Measurements from ENCODE around the gene COPB1. TPM values are rescaled to one million over a fixed set of nuclear protein-coding genes. Genes with fewer than 3 reads are reported as not detected.

COPB1 gene
- total RNA-seq, 1 donor from 2014 or later: 59.9 TPM

DNA sequence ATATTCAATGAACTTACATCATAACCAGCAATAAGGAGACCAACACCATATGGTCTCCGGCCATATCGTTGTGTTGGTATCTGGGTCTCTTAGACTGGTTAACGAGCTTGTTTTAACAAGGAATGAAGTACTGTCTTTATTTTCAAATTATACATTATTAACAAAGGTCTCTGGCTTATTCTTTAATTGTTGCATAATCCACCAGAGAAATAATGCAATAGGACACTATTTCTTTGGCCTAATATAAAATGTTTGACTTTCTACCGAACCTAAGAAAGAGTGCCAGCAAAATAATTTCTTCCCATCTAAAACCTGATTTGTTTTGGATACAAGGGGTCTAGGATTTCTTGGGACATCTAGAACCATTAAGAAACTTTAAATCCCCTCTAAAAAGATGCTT is 14.2 kb upstream of the COPB1 start:
- Histone ChIP-seq H3K36me3 (peaks cover 0 to 85% of the 10 kb centered on the region in 2 donors), H3K4me1 (peaks cover 9% of the 10 kb centered on the region), H3K9me3 (no peaks in the 10 kb centered on the region), H3K27ac (no peak overlapping the region), H3K4me3 (no peak overlapping the region), H3K27me3 (no peaks in the 10 kb centered on the region)
- TF ChIP-seq POLR2A (IDR thresholded peaks at IDR 0.05): no peak
- TF ChIP-seq, protein P1, sequence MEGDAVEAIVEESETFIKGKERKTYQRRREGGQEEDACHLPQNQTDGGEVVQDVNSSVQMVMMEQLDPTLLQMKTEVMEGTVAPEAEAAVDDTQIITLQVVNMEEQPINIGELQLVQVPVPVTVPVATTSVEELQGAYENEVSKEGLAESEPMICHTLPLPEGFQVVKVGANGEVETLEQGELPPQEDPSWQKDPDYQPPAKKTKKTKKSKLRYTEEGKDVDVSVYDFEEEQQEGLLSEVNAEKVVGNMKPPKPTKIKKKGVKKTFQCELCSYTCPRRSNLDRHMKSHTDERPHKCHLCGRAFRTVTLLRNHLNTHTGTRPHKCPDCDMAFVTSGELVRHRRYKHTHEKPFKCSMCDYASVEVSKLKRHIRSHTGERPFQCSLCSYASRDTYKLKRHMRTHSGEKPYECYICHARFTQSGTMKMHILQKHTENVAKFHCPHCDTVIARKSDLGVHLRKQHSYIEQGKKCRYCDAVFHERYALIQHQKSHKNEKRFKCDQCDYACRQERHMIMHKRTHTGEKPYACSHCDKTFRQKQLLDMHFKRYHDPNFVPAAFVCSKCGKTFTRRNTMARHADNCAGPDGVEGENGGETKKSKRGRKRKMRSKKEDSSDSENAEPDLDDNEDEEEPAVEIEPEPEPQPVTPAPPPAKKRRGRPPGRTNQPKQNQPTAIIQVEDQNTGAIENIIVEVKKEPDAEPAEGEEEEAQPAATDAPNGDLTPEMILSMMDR (IDR thresholded peaks at IDR 0.05): no peak
- no peak for TF ChIP-seq POLR2AphosphoS5 (IDR thresholded peaks at IDR 0.05; ENCODE audit: insufficient read depth in 1 of 2, low read depth in 1 of 2)
- intact Hi-C loops (cut with DNase I): no loop called here
- no peak for DNase-seq (ENCODE audit: extremely low spot score in 2 of 2)

DNA sequence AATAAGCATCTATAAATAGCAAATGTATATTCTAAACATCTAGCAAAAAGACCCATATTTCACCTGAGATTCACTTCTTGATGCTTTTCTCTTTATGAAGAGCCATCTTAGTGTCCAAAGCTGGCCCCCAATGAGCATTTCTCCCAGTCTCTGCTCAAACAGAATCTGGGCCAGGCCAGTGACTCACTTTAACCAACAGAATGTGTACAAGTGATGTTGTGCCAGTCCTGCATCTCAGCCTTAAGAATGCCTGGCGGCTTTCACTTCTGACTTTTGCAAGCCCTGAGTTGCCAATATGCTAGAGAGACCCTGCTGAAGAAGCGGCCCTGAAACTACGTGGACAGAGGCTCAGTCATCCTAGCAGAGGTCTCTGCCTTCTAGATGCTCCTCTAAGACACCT is 6.9 kb upstream of the COPB1 start:
- H3K36me3 ChIP-seq: peaks cover 0 to 76% of the 10 kb centered on the region in 2 donors
- DNase-seq (ENCODE audit: extremely low spot score in 2 of 2): no peak
- no peaks in the 10 kb centered on the region for H3K27me3 ChIP-seq
- no peak for TF ChIP-seq POLR2A (IDR thresholded peaks at IDR 0.05)
- TF ChIP-seq, protein P1 (IDR thresholded peaks at IDR 0.05): no peak
- no peak for TF ChIP-seq POLR2AphosphoS5 (IDR thresholded peaks at IDR 0.05; ENCODE audit: insufficient read depth in 1 of 2, low read depth in 1 of 2)
- H3K9me3 ChIP-seq: no peaks in the 10 kb centered on the region
- H3K4me1 ChIP-seq: no peaks in the 10 kb centered on the region
- H3K27ac ChIP-seq: no peak overlapping the region
- no peak overlapping the region for H3K4me3 ChIP-seq
- intact Hi-C loops (cut with DNase I): no loop called here

DNA sequence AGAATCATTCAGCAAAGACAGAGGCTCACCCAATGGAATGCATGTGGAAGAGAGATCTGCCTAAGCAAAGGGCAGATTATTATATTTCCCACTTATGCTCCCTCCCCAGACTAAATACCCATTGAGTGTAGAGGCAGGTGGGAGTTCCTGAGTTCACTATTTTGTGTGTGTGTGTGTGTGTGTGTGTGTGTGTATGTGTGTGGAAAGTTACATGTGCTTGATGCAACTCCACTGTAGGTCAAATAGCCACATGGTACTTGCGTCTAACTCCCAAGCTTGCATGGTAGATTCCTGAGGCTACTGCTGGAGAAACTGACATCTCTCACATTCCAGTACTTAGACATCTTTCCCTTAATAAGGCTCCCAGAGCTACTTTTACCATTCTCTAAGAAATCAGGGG is 3.4 kb upstream of the COPB1 start:
- TF ChIP-seq, protein P1 (IDR thresholded peaks at IDR 0.05): no peak
- TF ChIP-seq POLR2AphosphoS5 (IDR thresholded peaks at IDR 0.05; ENCODE audit: insufficient read depth in 1 of 2, low read depth in 1 of 2) (no peak), POLR2A (IDR thresholded peaks at IDR 0.05) (no peak)
- Histone ChIP-seq H3K4me3 (no peak overlapping the region), H3K9me3 (no peaks in the 10 kb centered on the region), H3K4me1 (peaks cover 9% of the 10 kb centered on the region), H3K36me3 (peaks cover 0 to 44% of the 10 kb centered on the region in 2 donors), H3K27me3 (no peaks in the 10 kb centered on the region), H3K27ac (no peak overlapping the region)
- intact Hi-C loops (cut with DNase I): no loop called here
- no peak for DNase-seq (ENCODE audit: extremely low spot score in 2 of 2)

DNA sequence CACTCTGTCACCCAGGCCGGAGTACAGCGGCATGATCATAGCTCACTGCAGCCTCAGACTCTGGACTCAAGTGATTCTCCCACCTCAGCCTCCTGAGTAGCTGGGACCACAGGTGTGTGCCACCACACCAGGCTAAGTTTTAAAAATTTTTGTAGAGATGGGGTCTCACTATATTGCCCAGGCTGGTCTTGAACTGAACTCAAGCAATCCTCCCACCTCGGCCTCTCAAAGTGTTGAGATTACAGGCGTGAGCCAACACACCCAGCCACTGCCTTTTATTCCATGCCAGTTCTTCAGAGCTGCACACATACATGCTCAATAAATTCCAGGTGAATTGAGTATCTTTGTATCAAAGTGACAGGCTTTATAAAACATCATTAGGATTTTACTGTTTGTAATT is 2.4 kb upstream of the COPB1 start:
- intact Hi-C loops (cut with DNase I): no loop called here
- H3K9me3 ChIP-seq: no peaks in the 10 kb centered on the region
- H3K4me1 ChIP-seq: peaks cover 19% of the 10 kb centered on the region
- no peaks in the 10 kb centered on the region for H3K27me3 ChIP-seq
- H3K27ac ChIP-seq: no peak overlapping the region
- no peak for DNase-seq (ENCODE audit: extremely low spot score in 2 of 2)
- peaks cover 0 to 34% of the 10 kb centered on the region in 2 donors for H3K36me3 ChIP-seq
- TF ChIP-seq POLR2AphosphoS5 (IDR thresholded peaks at IDR 0.05; ENCODE audit: insufficient read depth in 1 of 2, low read depth in 1 of 2) (no peak), POLR2A (IDR thresholded peaks at IDR 0.05) (no peak)
- TF ChIP-seq, protein P1 (IDR thresholded peaks at IDR 0.05): no peak
- H3K4me3 ChIP-seq: no peak overlapping the region

DNA sequence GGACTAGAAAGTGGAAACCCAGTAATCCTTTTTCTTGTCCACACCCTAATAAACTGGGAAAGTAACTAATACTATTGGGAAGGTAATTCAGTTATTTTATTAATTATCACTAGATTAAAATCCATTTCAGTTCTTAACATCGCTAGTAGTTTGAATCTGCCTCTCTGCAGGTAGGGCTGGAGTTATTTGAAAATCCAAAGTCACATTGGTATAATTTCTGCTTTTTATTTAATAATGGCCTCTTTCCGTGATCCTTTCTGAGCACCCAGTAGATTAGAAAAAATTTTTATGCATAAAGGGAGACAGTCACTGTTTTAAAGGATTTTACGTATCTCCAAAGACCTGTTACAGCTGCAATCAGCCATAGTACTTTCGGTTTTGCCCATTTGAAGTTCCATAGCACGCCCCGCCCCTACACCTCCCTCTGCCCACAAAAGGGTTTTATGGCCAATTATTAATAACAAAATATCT is 605 bp upstream of the COPB1 start:
- TF ChIP-seq POLR2A (IDR thresholded peaks at IDR 0.05) (no peak), POLR2AphosphoS5 (IDR thresholded peaks at IDR 0.05; ENCODE audit: insufficient read depth in 1 of 2, low read depth in 1 of 2) (no peak)
- TF ChIP-seq, protein P1 (IDR thresholded peaks at IDR 0.05): no peak
- Histone ChIP-seq H3K27ac (peak overlapping the region; percentile 87), H3K4me3 (peak overlapping the region; percentile 76 to 84), H3K4me1 (peaks cover 31% of the 10 kb centered on the region), H3K36me3 (peaks cover 0 to 16% of the 10 kb centered on the region in 2 donors), H3K9me3 (no peaks in the 10 kb centered on the region), H3K27me3 (no peaks in the 10 kb centered on the region)
- no peak for DNase-seq (ENCODE audit: extremely low spot score in 2 of 2)
- intact Hi-C loops (cut with DNase I): no loop called here

All from vagina (tissue), 2 donors.